HepG2 (cell line): ENCODE measurements around the gene FGF14.

Experiments
- ARID2 ChIP-seq: sonication (generic); formaldehyde crosslinking; IDR thresholded peaks from 2 replicates; pipeline ENCODE4 v1.8.1; 2022; ENCODE audit warnings: mild to moderate bottlenecking, missing genetic modification reagents, borderline replicate concordance
- CREM ChIP-seq, 2 experiments: sonication (generic) in 1 of 2; formaldehyde crosslinking in 1 of 2; IDR thresholded peaks; 2 replicates each; pipeline versions ENCODE4 v1.4.0 to v1.6.1; 2016 to 2020; ENCODE audit warnings: antibody characterized with exemption in 1 of 2, mild to moderate bottlenecking in 1 of 2, missing genetic modification reagents in 1 of 2
- SKI ChIP-seq: fragments of 450-650 bp; IDR thresholded peaks from one replicate; pipeline ENCODE4 v1.6.1; 2018; ENCODE audit warnings: mild to moderate bottlenecking; ENCODE audit not compliant: partially characterized antibody
- TAF1 ChIP-seq: sonication (generic); formaldehyde crosslinking; IDR thresholded peaks from 2 replicates; pipeline ENCODE4 v1.4.0; 2020; ENCODE audit warnings: missing genetic modification reagents
- TBP ChIP-seq: sonication (generic); formaldehyde crosslinking; IDR thresholded peaks from 2 replicates; pipeline ENCODE4 v1.5.0; 2020; ENCODE audit warnings: missing genetic modification reagents
- ZNF558 ChIP-seq: sonication (generic); formaldehyde crosslinking; IDR thresholded peaks from 2 replicates; pipeline ENCODE4 v1.9.0; 2022; ENCODE audit warnings: mild to moderate bottlenecking, missing genetic modification reagents, borderline replicate concordance
- ZNF589 ChIP-seq: sonication (generic); formaldehyde crosslinking; conservative IDR thresholded peaks from 2 replicates; pipeline ENCODE4 v1.8.0; 2022; ENCODE audit warnings: mild to moderate bottlenecking, moderate library complexity, missing genetic modification reagents
- TF ChIP-seq, protein P1 (sequence below): sonication (generic); formaldehyde crosslinking; IDR thresholded peaks from 2 replicates; pipeline ENCODE4 v1.5.0; 2020; ENCODE audit warnings: mild to moderate bottlenecking, missing genetic modification reagents, moderate library complexity
- TF ChIP-seq, protein P2 (sequence below): sonication (generic); formaldehyde crosslinking; conservative IDR thresholded peaks from 2 replicates; pipeline ENCODE4 v1.8.0; 2022; ENCODE audit warnings: missing genetic modification reagents
- TF ChIP-seq, protein P3 (sequence below): sonication (generic); formaldehyde crosslinking; IDR thresholded peaks from 2 replicates; pipeline ENCODE4 v1.5.0; 2020; ENCODE audit warnings: mild to moderate bottlenecking, missing genetic modification reagents

DNA sequence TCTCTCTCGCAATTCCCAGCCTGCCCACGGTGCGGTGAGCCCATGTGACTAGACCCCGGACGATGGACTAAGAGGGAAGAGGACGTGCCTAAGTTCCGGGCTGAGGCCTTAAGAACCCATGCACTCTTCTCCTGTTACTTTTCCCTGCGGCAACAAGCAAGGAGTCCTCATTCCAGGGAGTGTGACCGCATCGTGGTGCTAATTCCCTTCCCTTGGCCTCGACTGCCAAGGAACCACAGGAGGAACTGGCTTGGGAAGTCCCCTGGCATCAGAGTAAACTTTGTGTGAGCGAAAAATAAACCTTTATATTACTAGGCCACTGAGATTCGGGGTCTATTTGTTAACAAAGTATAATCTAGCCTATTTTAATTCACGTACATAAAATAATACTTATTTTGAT is 34.0 kb downstream of the FGF14 start:
- no peak for TF ChIP-seq ZNF558 (CRISPR knock-in tag)
- TF ChIP-seq ZNF589 = no peak
- no peak for TF ChIP-seq SKI
- TF ChIP-seq, protein P1, sequence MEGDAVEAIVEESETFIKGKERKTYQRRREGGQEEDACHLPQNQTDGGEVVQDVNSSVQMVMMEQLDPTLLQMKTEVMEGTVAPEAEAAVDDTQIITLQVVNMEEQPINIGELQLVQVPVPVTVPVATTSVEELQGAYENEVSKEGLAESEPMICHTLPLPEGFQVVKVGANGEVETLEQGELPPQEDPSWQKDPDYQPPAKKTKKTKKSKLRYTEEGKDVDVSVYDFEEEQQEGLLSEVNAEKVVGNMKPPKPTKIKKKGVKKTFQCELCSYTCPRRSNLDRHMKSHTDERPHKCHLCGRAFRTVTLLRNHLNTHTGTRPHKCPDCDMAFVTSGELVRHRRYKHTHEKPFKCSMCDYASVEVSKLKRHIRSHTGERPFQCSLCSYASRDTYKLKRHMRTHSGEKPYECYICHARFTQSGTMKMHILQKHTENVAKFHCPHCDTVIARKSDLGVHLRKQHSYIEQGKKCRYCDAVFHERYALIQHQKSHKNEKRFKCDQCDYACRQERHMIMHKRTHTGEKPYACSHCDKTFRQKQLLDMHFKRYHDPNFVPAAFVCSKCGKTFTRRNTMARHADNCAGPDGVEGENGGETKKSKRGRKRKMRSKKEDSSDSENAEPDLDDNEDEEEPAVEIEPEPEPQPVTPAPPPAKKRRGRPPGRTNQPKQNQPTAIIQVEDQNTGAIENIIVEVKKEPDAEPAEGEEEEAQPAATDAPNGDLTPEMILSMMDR (CRISPR knock-in tag) = no peak
- no peak for TF ChIP-seq ARID2 (CRISPR knock-in tag)
- TF ChIP-seq CREM (IDR thresholded peaks at IDR 0.05) = no peak
- TF ChIP-seq CREM (CRISPR knock-in tag; IDR thresholded peaks at IDR 0.05) = no peak
- no peak for TF ChIP-seq TAF1 (CRISPR knock-in tag)
- TF ChIP-seq, protein P2, sequence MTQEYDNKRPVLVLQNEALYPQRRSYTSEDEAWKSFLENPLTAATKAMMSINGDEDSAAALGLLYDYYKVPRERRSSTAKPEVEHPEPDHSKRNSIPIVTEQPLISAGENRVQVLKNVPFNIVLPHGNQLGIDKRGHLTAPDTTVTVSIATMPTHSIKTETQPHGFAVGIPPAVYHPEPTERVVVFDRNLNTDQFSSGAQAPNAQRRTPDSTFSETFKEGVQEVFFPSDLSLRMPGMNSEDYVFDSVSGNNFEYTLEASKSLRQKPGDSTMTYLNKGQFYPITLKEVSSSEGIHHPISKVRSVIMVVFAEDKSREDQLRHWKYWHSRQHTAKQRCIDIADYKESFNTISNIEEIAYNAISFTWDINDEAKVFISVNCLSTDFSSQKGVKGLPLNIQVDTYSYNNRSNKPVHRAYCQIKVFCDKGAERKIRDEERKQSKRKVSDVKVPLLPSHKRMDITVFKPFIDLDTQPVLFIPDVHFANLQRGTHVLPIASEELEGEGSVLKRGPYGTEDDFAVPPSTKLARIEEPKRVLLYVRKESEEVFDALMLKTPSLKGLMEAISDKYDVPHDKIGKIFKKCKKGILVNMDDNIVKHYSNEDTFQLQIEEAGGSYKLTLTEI (CRISPR knock-in tag) = no peak
- TF ChIP-seq, protein P3, sequence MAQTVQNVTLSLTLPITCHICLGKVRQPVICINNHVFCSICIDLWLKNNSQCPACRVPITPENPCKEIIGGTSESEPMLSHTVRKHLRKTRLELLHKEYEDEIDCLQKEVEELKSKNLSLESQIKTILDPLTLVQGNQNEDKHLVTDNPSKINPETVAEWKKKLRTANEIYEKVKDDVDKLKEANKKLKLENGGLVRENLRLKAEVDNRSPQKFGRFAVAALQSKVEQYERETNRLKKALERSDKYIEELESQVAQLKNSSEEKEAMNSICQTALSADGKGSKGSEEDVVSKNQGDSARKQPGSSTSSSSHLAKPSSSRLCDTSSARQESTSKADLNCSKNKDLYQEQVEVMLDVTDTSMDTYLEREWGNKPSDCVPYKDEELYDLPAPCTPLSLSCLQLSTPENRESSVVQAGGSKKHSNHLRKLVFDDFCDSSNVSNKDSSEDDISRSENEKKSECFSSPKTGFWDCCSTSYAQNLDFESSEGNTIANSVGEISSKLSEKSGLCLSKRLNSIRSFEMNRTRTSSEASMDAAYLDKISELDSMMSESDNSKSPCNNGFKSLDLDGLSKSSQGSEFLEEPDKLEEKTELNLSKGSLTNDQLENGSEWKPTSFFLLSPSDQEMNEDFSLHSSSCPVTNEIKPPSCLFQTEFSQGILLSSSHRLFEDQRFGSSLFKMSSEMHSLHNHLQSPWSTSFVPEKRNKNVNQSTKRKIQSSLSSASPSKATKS (CRISPR knock-in tag) = no peak
- TF ChIP-seq TBP (CRISPR knock-in tag) = no peak
